GM19025 (cell line): ENCODE measurements around the gene ABCC4.
A peak's percentile ranks its signal among the peaks of the same experiment; 100 is the strongest.

ENCODE experiments used
- ATAC-seq: cut with Tn5 transposase; IDR thresholded peaks from one replicate; pipeline ENCODE4 v1.9.1; 2021; ENCODE audit warnings: mild to moderate bottlenecking, low read depth, moderate library complexity; ENCODE audit not compliant: unreplicated experiment

The ABCC4 gene

DNA sequence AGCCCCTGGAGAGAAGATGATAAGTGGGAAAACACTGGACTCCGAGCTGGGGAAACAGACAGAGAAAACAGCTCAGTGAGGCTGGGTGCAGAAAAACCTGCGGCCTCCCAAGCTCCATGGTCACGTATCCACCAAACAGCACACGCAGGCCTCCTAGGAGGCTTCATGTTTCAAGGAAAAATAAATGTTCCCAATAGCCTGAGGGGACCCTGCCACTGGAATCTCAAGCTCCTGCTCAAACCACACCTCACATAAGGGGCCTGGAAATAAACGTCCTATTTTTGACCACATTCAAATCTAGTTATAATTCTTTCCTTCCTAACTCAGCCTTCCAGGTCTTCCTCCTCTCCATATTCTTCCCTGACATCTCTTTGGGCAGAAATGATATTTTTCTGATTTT, 225.7 kb downstream of the ABCC4 start:
- no peak for ATAC-seq

DNA sequence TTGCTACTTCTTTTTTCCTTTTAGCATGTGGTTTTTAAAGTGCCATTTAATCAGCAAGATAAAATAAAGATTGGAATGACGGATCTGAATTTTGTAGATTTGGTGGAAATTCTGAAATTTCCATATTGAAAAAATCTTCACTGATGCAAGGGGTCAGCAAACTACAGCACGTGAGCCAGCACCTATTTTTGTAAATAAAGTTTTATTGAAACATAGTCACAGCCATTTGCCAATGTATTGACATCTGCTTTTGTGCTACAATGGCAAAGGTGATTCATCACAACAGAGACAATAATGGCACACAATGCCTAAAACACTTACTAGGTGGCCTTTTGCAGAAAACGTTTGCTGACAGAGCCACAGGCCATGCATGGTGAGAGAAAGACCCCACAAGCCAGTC, 226.4 kb downstream of the ABCC4 start:
- no peak for ATAC-seq

GRCh38 chr13:95073747-95074311, 227.4 kb downstream of the ABCC4 start:
- ATAC-seq: no peak

DNA sequence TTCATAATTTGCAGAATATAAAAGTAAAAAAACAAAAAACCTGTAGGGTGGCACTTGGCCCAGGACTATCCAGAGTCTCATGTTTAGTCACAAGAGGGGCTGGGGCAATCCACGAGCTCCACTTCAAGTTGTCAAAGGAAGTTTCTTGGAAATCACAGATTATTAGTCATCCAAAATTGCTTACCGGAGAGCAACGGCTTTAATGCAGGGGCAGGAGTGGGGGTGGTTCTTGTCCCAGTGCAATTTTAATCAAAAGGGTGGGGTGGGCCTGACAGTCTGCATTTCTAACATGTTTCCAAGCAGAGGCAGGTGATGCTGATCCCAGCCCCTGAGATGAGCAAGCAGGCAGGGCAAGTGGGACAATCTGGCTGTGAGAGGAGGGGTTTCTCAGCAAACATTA, 233.9 kb downstream of the ABCC4 start:
- ATAC-seq: no peak

GRCh38 chr13:95060014-95060519, 241.2 kb downstream of the ABCC4 start:
- no peak for ATAC-seq

- ATAC-seq: no peak
These were observed 241.9 kb downstream of the ABCC4 start for GRCh38 chr13:95059306-95059705.

- no peak for ATAC-seq
These were observed 242.6 kb downstream of the ABCC4 start for GRCh38 chr13:95058680-95059079.

DNA sequence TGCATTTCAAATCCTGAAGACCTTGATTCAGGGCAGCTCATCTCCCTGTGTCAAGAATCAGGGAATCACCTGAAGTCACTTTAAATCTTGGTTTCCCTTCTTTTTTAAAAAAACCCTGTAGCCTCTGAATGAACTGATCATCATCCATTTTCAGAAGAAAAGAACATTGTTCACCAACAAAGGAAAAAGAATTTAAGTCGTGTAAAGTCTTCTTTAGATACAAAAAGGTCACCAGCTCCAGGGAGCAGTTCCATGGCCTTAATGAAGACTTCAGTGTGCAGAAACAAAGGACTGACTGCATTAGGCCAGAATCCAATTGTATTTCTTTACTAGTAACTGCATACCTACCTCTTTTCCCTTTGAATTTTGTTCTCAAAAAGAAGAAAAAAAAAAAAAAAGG, 245.0 kb downstream of the ABCC4 start:
- ATAC-seq: no peak

DNA sequence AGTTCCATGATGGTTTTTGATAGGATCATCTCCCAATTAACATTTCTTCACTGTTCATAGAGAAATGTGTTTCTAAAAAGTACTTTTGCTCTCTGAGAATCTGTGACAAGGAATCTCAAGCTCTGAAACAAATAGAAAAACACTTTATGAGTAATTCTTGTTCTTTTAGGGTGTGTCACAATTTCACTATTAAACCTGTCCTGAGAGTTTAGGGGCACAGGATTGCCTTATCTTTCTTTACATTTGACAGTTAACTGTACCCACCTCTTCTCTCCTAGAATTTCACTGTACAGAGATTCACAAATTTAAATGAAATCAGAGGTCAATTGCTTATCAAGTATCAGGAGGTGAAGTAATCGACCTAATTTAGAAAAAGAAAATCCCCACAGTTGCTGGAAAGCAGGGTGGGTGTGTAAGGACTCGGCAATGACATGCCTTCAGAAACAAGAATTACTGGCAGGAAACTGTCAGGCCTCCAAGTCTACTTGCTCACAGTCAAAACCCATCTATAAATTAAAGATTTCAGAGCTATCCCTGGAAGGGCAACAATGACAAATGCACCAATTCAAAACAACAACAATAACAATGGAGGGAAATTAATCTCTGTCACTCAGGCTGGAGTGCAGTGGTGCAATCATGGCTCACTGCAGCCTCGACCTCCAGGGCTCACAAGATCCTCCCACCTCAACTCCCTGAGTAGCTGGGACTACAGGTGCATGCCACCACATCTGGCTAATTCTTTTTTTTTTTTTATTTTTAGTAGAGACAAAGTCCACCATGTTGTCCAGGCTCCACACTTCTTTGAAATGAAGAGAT, 250.2 kb downstream of the ABCC4 start:
- ATAC-seq: no peak

- no peak for ATAC-seq
These were observed 251.5 kb downstream of the ABCC4 start for GRCh38 chr13:95049772-95050171.

DNA sequence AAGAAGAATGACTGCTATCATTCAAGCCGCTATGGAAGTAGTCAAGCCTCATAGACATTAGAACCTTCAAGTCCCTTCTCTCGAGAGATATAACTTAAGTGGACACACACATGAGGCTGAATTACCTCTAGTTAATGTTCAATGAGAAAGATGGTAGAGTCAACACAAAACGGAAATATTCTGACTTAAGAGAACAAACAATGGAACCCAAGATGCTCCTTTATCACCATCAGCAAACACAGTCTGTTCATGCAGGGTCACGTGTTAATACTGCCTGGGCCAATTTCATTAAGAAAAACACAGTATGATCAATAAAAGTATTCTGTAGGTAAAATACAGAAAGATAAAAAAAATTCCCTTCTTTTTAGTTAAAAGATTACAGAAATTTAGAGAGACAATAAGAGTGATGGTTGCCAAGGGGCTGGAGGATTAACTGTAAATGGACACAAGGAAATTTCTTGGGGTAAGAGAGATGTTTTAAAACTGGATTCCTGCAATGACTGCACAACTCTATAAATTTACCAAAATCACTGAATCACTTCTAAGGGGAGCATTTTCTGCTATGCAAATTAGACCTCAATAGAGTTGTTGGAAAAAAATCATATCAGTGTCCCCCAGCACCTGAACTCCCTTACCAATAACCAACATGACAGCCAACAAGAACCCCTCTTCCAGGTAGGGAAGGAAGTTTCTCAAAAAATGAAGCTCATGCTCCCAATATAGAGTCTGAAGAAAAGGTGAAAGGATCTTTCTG, 256.6 kb downstream of the ABCC4 start:
- no peak for ATAC-seq

- ATAC-seq: no peak
These were observed 261.8 kb downstream of the ABCC4 start for GRCh38 chr13:95039415-95039814.

GRCh38 chr13:95038949-95039348, 262.3 kb downstream of the ABCC4 start:
- no peak for ATAC-seq

GRCh38 chr13:95035311-95036109, 265.7 kb downstream of the ABCC4 start:
- no peak for ATAC-seq

DNA sequence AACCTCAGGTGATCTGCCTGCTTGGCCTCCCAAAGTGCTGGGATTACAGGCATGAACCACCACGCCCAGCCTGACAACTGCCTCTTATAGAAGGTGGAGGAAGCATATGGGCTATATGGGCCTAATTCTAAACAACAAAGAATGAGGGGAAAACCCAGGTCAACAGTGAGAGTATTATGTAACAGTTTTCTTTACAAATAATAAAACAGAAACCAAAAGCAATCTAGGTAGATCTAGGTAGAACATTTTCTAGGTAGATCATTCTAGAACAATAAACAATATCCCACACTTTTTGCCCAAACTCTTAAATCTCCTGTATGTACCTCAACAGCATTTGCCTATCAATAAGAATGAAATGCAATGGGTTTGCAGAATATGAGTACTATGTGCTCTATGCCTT, 267.4 kb downstream of the ABCC4 start:
- ATAC-seq: peak; percentile 75

DNA sequence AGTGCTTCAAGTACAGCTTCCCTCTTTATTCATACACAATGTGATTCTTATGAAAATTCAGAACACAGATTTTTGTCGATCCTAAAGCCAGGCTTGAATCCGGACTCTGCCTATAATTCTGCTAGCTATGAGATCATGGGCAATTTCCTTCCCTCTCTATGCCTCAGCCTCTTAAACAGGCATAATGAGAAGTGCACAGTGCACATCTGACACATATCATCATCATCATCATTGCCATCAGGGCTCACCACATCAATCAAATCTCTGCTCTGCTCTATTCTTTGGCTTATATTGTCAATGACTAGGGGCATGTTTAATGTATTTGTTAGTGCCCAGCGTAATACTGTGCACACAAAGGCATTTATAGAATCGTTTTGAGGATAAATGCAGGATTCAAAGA, 269.1 kb downstream of the ABCC4 start:
- no peak for ATAC-seq

DNA sequence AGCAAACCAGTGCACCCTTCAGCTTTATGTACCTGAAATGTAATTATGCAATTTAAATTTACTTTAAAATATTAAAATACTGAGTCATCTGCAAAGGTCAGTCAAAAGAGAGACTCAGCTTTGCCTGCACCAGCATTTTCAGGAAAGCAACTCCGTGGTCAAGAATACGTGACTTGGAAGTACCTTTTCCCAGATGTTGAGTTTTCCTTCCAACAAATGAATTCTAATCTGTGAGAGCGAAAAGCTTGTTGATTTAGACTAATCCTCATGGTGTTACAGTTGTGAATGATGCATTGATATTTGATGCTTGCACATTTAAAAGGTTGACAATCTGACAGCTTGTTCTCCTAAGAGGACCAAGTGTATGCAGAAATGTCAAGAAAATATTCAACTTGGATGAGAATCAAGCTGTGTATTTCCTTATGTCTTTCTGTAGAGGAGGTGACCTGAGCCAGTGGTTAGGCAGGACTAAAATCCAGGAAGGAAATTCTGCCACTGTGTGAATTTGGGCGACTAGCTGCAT, 270.4 kb downstream of the ABCC4 start:
- no peak for ATAC-seq

DNA sequence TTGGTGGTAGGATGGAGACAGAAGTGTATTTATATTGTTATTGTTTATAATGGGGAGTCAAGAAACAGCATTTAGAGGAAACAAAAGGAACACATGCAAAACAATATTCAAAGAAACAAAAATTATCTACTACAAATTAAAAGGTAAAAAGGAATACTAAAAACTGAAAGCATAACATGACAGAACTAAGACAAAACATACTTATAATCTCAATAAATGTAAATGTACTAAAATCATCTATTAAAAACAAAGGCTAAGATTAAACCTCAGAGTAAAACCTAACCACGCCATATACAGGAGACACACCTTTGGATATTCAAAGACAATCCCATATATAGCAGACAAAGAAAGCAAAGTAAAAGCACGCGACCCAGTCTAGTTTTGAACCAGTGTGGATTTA, 273.6 kb downstream of the ABCC4 start:
- no peak for ATAC-seq

- no peak for ATAC-seq
These were observed 276.1 kb downstream of the ABCC4 start for GRCh38 chr13:95025116-95025515.

DNA sequence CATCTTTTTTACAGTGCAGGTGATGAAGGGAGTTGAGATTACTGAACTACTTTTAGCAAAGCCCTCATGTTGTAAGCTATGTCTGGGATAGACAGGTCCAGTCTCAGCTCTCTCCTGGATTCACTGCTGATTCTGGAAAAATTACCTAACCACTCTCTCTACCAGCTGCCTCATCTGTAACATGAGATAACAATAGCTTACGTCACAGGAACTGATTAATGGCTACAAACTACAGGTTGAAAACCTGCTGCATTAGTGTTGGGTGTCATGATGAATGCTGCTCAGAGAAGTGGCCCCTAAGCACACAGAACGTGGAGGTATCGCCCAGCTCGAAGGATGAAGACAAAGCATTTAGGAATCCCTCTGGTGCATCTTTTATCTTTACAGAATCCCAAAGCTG, 277.8 kb downstream of the ABCC4 start:
- no peak for ATAC-seq
